Anterior cingulate cortex (tissue), 58 donors: Measurements from ENCODE around the gene MGRN1.

Experiments
- DNase-seq, 58 donors: peaks; one replicate each; lab custom pipeline; 2025; lab: John Stamatoyannopoulos, UW

The MGRN1 gene

DNA sequence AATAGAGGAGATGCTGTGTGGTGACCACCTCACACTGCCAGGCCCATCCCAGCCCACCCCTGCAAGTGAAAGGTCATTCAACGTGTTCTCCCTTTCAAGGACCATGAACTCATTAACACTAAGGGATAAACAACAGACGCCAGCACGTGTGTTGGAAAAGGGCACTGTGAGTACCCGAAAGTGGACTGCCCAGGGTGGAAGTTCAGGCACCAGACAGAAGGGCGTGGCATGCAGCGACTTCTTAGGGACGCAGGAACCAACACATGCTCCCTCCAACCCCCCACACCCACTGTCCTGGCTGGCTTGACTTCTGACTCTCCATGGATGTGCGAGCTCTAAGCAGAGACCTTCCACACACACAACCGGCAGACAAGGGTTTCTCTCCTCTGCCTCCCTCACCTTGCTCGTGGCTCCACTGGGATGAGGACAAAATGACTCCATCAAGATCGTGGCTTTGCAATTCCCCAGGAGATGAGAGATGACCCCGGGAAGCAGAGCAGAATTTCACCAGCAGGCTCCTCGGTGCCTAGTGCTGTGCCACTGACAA, 20.9 kb upstream of the MGRN1 start:
- no peak for DNase-seq

DNA sequence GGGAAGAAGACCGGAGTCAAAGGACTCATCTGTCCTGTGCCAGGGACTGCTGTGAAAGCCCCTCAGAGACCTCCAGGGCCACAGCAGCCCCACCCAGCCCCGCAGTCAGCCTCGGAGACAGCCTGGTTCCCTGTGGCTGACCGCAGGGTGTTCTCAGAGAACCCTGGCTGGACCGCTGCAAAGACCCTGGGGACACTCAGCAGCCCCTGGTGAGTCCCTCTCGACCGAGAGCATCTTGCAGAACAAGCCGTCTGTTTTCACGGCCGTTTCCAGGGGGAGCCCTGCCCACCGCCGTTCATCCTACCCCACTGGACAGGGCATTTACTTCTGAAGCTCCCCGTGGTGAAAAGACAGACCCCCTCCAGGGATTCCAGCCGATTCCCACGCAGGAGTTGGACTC, 20.2 kb upstream of the MGRN1 start:
- DNase-seq: no peak

GRCh38 chr16:4606354-4606753, 18.3 kb upstream of the MGRN1 start:
- no peak for DNase-seq

DNA sequence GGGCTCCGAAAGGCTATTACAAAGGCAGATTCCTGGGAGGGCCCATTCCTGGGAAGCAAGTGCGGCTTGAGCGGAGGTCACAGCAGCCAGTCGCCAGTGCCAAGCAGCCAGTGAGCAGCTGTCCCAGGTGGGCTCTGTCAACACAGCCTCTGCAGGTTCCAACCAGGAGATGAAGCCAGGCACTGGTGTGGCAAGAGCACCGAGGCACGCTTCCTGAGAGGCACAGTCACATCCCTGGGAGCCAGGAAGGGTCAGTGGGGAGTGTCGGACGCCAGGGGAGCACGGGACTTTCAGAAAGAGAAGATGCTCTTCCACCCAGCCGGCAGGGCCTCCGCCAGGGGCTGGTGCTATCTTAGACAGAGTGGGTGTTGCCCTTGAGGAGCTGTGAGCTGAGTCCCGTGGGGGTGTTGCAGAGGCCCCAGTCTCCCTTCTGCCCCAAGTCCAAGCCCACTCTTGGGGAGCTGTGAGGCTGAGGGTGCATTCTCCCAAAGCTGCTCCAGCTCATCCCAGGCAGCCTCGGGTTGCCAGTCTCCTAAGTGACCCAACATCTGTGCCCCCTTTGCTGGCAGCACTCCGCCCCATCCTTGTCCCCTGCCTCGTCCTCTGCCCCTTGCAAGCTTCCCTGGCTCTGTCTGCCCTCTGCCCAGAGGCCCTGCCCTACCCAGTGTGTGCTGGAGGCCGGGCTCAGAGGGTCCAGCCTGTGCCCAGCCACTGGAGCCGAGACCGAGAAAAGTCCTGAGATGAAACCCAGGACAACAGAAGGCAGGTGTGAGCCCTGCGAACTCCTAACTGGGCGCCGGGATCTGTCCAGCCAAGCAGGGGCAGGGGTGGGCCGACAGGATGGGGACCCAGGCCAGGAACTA, 16.6 kb upstream of the MGRN1 start:
- no peak for DNase-seq

- DNase-seq: no peak
These were observed 16.0 kb upstream of the MGRN1 start for GRCh38 chr16:4608704-4608980.

- no peak for DNase-seq
These were observed 15.2 kb upstream of the MGRN1 start for GRCh38 chr16:4609200-4610010.

- no peak for DNase-seq
These were observed 14.3 kb upstream of the MGRN1 start for GRCh38 chr16:4610011-4611005.

DNA sequence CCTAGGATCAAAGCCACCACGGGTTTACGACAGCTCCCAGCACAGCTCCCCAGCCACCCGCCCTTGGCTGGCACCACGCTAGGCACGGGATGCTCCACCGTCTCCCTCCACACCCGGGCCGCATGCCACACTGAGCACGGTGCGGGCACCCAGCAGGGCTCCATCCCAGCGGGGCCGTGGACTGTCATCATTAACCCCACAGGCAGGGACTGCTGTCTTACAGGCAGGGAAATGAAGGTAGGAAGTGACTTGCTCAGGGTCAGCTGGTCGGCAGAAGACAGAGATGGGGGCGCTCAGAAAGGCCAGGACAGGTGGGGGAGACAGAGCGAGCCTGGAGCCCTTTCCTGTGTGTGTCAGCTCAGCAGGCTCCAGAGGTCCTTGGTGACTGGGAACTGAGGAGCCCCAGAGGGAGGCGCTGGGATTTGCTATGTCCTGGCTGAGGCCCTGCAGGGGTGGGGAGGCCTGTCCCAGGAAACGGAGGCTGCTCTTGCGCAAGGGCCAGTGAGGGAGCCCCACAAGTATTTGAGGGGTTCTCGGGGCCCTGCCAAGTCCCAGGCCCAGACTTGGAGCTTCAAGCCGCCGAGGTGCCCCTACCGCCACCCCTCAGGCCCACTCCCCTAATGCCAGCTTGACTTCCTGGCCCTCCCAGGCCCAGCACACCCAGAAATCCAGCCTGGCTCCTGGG, 13.1 kb upstream of the MGRN1 start:
- no peak for DNase-seq

- no peak for DNase-seq
These were observed 12.1 kb upstream of the MGRN1 start for GRCh38 chr16:4612474-4612931.

GRCh38 chr16:4612977-4613635, 11.5 kb upstream of the MGRN1 start:
- no peak for DNase-seq

- DNase-seq: peak in 9 of 58 donors; percentile 10 to 43 (median 25)
These were observed 10.7 kb upstream of the MGRN1 start for GRCh38 chr16:4613636-4614570.

GRCh38 chr16:4614571-4615383, 9.8 kb upstream of the MGRN1 start, which contains the start of gene UBALD1:
Gene UBALD1 (minus strand): TSS chr16:4614888. CDS start chr16:4614797, 91 bp downstream.
- DNase-seq: peak in 55 of 58 donors; percentile 14 to 85 (median 71)

- DNase-seq: peak in 3 of 58 donors; percentile 39 to 59 (median 48)
These were observed 9.1 kb upstream of the MGRN1 start for GRCh38 chr16:4615384-4616046.

- peak; percentile 92 to 100 (median 99) for DNase-seq
These were observed 8.4 kb upstream of the MGRN1 start for GRCh38 chr16:4616047-4616811.

- DNase-seq: no peak
These were observed 6.7 kb upstream of the MGRN1 start for GRCh38 chr16:4617880-4618279.
